ENCODE results near the gene CTSF.

The CTSF gene

DNA sequence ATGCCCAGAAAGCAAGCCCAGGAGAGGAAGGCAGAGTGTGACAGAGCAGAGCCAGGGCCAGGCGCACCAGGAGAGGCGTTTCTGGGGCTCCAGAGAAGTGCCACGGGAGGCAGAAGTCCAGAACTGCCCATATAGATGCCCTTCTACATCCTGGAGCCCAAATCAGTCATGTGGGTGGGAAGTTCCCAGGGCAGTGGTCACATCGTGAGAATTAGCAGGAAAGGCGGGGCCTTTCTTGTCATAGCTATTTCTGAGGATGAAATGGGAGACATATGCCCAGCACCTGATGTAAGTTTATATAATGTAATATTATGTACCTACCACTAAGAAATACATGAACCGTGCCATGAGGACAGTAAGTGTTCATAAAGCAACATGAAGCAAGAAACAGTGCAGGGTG, 35.6 kb downstream of the CTSF start:
- no peak for DNase-seq (ENCODE audit: low read depth)

DNA sequence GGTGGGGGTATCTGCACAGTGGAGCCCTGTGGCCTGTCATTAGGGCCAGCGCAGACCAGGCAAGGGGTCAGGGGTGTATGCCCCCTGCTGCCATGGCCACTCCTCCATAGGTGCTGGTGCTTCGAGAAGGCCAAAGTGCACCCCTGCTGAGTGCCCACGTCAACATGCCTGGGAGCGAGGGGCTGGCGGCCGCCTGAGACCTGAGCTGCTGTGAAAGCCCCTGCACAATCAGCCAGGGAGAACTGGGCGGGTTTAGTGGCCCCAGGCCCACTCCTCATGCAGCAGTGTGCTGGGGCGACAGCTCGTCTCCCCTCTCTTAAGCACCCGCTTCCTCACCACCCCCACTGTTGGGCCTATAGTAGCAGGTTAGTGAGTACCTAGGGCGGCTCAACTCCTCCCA, 36.6 kb downstream of the CTSF start:
- DNase-seq (ENCODE audit: low read depth): no peak

DNA sequence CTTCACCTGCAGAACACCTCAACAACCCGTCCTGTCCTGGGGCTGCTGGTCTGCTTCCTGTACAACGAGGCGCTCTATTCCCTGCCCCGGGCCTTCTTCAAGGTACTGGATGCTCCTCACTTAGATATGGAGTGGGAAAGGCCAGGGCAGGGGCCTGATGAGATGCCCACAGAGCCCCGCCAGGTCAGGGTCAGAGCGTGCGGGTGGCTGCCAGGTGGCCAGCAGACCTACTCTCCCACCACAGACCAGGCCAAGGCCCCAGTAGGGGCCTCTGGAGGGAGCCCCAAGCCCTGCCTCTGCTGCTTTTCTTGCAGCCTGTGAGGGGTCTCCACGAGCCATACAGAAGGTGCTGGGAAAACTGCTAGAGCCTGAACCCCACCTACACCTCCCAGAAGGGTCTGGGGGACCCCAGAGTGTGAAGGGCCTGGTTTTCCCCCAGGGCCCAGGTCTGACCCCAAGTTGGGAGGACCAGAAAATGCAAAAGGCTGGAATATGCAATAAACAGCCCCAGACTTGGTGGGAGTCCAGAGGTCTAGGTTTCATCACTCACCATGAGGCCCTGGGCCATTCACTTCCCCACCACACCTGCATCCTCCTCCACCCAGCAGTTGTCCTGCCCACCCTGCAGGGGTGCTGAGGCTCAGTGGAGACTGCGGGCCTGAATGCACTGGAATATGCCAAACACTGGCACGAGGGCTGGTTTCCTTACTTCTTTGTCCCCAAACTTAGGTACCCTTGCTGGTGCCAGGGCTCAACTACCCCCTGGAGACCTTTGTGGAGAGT, 37.3 kb downstream of the CTSF start:
- no peak for DNase-seq (ENCODE audit: low read depth)

- no peak for DNase-seq (ENCODE audit: low read depth)
These were observed 38.8 kb downstream of the CTSF start for GRCh38 chr11:66529655-66530054.

DNA sequence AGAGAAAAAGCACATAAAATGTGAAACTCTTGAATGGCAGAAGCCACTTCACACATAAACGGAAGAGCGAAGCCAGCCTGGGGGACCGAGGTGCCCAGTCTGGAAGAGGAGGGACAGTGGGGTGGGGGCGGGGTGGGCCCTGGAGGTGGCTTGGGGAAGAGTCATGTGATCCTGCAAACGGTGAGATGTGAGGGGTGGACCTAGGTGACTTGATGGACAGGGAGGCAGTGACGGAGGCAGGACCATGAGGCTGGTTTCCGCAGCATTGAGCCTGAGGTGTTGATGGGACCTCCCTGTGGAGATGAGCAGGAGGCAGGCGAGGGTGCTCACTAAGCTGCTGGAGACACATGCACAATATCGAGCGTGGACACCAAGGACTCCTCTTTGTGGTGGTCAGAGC, 39.3 kb downstream of the CTSF start:
- DNase-seq (ENCODE audit: low read depth): no peak

GRCh38 chr11:66524304-66525040, 43.9 kb downstream of the CTSF start:
- DNase-seq (ENCODE audit: low read depth): no peak

- DNase-seq (ENCODE audit: low read depth): no peak
These were observed 44.8 kb downstream of the CTSF start for GRCh38 chr11:66523611-66524010.
